Activated CD8-positive, alpha-beta T cell treated with anti-CD3 and anti-CD28 coated beads for 36 hours (primary cell): ENCODE results near the gene AGBL1. TPM values are rescaled to one million over a fixed set of nuclear protein-coding genes. Genes with fewer than 3 reads are reported as not detected.

Source experiments
- ATAC-seq: fragments of 200-7000 bp; cut with Tn5 transposase; one replicate; pipeline ENCODE4 v1.10.0; 2021; ENCODE audit warnings: mild to moderate bottlenecking, moderate library complexity
- CTCF ChIA-PET: fragments of 350-600 bp; sonication (Branson Sonifier 250); formaldehyde crosslinking; loops from one replicate; lab custom pipeline; 2021; ENCODE audit warnings: antibody characterized with exemption; lab: Charles Lee
- POLR2A ChIA-PET: fragments of 350-600 bp; sonication (Branson Sonifier 250); formaldehyde crosslinking; loops from one replicate; lab custom pipeline; 2021; ENCODE audit warnings: antibody characterized with exemption; lab: Charles Lee
- DNase-seq: peaks from one replicate; pipeline ENCODE4 v3.0.0-alpha.2; 2020
- H3K27ac Mint-ChIP-seq: one replicate; pipeline ENCODE4 v1.8.0; 2021; ENCODE audit warnings: mild to moderate bottlenecking, mixed read lengths
- H3K27me3 Mint-ChIP-seq: one replicate; pipeline ENCODE4 v1.8.0; 2021; ENCODE audit warnings: mixed read lengths
- H3K36me3 Mint-ChIP-seq: one replicate; pipeline ENCODE4 v1.8.0; 2021; ENCODE audit warnings: low read depth, mixed read lengths
- H3K4me1 Mint-ChIP-seq: one replicate; pipeline ENCODE4 v1.8.0; 2021; ENCODE audit warnings: low read depth, mixed read lengths
- H3K4me3 Mint-ChIP-seq: one replicate; pipeline ENCODE4 v1.8.0; 2021; ENCODE audit warnings: mild to moderate bottlenecking, moderate library complexity, mixed read lengths
- H3K9me3 Mint-ChIP-seq: one replicate; pipeline ENCODE4 v1.8.0; 2021; ENCODE audit warnings: mixed read lengths
- CTCF ChIP-seq: fragments of 200-600 bp; IDR thresholded peaks from one replicate; pipeline ENCODE4 v1.8.0; 2022; ENCODE audit warnings: antibody characterized with exemption, mild to moderate bottlenecking
- intact Hi-C: fragments of 100-400 bp; cut with micrococcal nuclease; formaldehyde crosslinking; loops from one replicate; pipeline ENCODE4 v1.10.0; 2022
- total RNA-seq, 2 experiments: library from RNA; stranded (reverse); gene quantifications; one replicate each; pipeline ENCODE4 v1.2.3, GENCODE V29; 2021

AGBL1 gene
- total RNA-seq, 2 experiments from 2014 or later = not detected

GRCh38 chr15:87021751-87022150 is 942.1 kb downstream of the AGBL1 start:
- Mint-ChIP-seq H3K4me3 (no peak overlapping the region), H3K4me1 (no peaks in the 10 kb centered on the region), H3K36me3 (no peaks in the 10 kb centered on the region), H3K9me3 (peaks cover 26% of the 10 kb centered on the region), H3K27me3 (peaks cover 1% of the 10 kb centered on the region), H3K27ac (no peak overlapping the region)
- ChIA-PET CTCF (no interaction called here), POLR2A (no interaction called here)
- DNase-seq = no peak
- intact Hi-C loops = no loop called here
- ATAC-seq = no peak
- no peak for TF ChIP-seq CTCF

DNA sequence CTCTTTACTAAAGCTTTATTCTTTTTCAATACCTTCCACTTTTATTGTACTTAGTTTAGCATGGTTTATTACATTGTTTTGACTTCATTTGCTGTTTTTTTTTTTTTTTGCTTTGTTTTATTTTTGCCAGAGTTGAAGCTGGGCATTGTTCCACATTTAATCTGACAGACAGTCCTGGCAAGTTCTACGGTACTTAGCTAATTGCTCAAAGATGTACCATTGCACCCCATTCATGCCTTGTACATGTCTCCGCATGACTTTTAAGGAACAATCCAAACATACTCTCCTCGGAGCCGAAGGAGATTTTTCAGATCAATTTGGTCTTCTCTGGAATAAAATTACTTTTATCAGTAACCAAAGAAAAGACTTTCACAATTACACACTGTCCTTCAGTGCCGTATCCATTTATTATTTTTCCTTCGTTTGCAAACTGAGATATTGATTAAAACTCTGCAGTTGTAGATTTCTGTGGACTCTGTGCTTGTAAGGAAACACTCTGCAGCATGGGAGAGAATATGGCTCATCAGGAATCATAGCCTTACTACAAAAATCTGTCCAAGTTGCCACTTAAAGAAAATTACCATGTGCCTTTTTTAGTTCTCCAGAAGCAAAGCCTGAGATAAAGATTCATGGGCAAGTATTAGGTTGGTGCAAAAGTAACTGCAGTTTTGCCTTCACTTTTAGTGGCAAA is 952.0 kb downstream of the AGBL1 start:
- Mint-ChIP-seq H3K27me3 (no peaks in the 10 kb centered on the region), H3K36me3 (no peaks in the 10 kb centered on the region), H3K4me1 (no peaks in the 10 kb centered on the region), H3K9me3 (peaks cover 4% of the 10 kb centered on the region), H3K27ac (no peak overlapping the region), H3K4me3 (no peak overlapping the region)
- POLR2A ChIA-PET = no interaction called here
- no peak for ATAC-seq
- intact Hi-C loops = no loop called here
- CTCF ChIA-PET = interaction anchor here (0.6 kb wide), 1 partner anchor 992 kb away, joined by 3 read pairs; no protein-coding TSS in a partner anchor
- TF ChIP-seq CTCF = no peak
- DNase-seq = no peak

DNA sequence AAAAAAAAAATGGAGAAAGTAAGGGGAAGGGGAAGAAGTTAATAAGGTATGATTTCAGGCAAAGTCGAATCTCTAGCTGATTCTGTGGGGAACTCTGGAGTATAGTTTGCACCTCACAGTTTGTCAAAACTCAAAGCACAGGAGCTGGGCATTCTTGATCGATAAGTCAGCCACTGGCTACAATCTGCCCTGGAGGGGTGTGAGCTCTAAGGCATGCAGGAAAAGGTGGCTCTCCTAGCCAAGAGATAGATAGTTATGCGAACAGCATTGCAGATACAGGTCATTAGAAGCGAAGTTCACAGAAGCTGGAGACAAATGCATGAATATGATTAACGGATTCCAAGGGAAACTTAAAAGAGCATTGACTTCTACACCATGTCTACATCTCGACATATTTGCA is 952.6 kb downstream of the AGBL1 start:
- intact Hi-C loops = no loop called here

DNA sequence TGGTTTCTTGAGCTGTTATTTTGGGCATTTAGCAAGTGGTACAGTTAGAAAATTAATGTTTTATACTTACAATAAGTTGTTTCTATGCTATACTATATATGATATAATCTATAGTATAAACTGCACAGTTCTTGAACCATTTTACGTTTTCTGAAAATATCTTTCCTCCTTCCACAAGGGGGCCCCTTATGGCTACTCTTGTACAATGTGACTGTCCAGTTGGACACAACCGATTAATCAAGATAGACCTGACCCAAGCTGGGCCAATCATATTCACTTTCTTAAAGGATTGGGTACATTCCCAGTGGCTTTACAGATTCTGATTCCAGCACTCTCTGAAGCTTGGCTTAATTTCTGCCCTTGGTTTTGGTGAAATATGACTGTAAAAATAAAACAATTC is 953.4 kb downstream of the AGBL1 start:
- Mint-ChIP-seq H3K36me3 (no peaks in the 10 kb centered on the region), H3K27ac (no peak overlapping the region), H3K4me1 (no peaks in the 10 kb centered on the region), H3K27me3 (no peaks in the 10 kb centered on the region), H3K9me3 (no peaks in the 10 kb centered on the region), H3K4me3 (no peak overlapping the region)
- ChIA-PET POLR2A (no interaction called here), CTCF (no interaction called here)
- intact Hi-C loops = no loop called here
- no peak for TF ChIP-seq CTCF
- DNase-seq (no peak), ATAC-seq (no peak)

More for the DNA sequence above, 952.6 kb downstream of the AGBL1 start:
- no peak for DNase-seq
- no peaks in the 10 kb centered on the region for H3K27me3 Mint-ChIP-seq
- H3K27ac Mint-ChIP-seq = no peak overlapping the region
- ChIA-PET CTCF (no interaction called here), POLR2A (no interaction called here)
- no peak overlapping the region for H3K4me3 Mint-ChIP-seq
- no peaks in the 10 kb centered on the region for H3K36me3 Mint-ChIP-seq
- no peak for TF ChIP-seq CTCF
- H3K4me1 Mint-ChIP-seq = no peaks in the 10 kb centered on the region
- H3K9me3 Mint-ChIP-seq = peaks cover 3% of the 10 kb centered on the region
- no peak for ATAC-seq

DNA sequence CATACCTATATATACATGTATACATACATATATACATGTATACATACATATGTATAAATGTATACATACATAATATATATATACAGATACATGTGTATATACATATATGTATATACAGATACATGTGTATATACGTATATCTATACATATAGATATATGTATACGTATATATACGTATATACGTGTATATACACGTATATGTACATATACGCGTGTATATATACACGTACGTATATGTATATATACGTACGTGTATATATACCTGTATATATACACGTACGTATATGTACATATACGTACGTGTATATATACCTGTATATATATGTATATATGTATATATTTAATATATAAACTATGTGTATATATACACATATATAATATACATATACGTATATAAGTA is 955.2 kb downstream of the AGBL1 start:
- H3K4me3 Mint-ChIP-seq = no peak overlapping the region
- no peak for ATAC-seq
- no peak overlapping the region for H3K27ac Mint-ChIP-seq
- intact Hi-C loops = no loop called here
- no peak for TF ChIP-seq CTCF
- ChIA-PET CTCF (no interaction called here), POLR2A (no interaction called here)
- H3K36me3 Mint-ChIP-seq = no peaks in the 10 kb centered on the region
- H3K9me3 Mint-ChIP-seq = no peaks in the 10 kb centered on the region
- H3K27me3 Mint-ChIP-seq = no peaks in the 10 kb centered on the region
- DNase-seq = no peak
- no peaks in the 10 kb centered on the region for H3K4me1 Mint-ChIP-seq
